Measurements from ENCODE around the gene ATP2C2. TPM values are rescaled to one million over a fixed set of nuclear protein-coding genes. Genes with fewer than 3 reads are reported as not detected.

ATP2C2 gene
- total RNA-seq, 1 donor from 2014 or later, result not detected

- no peak for DNase-seq (ENCODE audit: low spot score in 2 of 2)
- no peak for TF ChIP-seq CTCF (IDR thresholded peaks at IDR 0.05)
- Histone ChIP-seq H3K27ac (no peak overlapping the region), H3K27me3 (no peaks in the 10 kb centered on the region), H3K36me3 (no peaks in the 10 kb centered on the region), H3K4me1 (no peaks in the 10 kb centered on the region), H3K4me3 (no peak overlapping the region), H3K9me3 (no peaks in the 10 kb centered on the region)
- intact Hi-C loops (cut with DNase I), result no loop called here
Observed at GRCh38 chr16:84453061-84453752, 84.9 kb downstream of the ATP2C2 start.

- Histone ChIP-seq H3K36me3 (no peaks in the 10 kb centered on the region), H3K9me3 (no peaks in the 10 kb centered on the region), H3K27ac (no peak overlapping the region), H3K27me3 (no peaks in the 10 kb centered on the region), H3K4me1 (no peaks in the 10 kb centered on the region), H3K4me3 (no peak overlapping the region)
- TF ChIP-seq CTCF (IDR thresholded peaks at IDR 0.05), result no peak
- intact Hi-C loops (cut with DNase I), result no loop called here
- DNase-seq (ENCODE audit: low spot score in 2 of 2), result no peak
Observed at GRCh38 chr16:84454611-84455010, 86.3 kb downstream of the ATP2C2 start.

GRCh38 chr16:84455031-84455430 is 86.7 kb downstream of the ATP2C2 start:
- no peak for TF ChIP-seq CTCF (IDR thresholded peaks at IDR 0.05)
- Histone ChIP-seq H3K27ac (no peak overlapping the region), H3K4me3 (no peak overlapping the region), H3K4me1 (no peaks in the 10 kb centered on the region), H3K9me3 (no peaks in the 10 kb centered on the region), H3K36me3 (no peaks in the 10 kb centered on the region), H3K27me3 (no peaks in the 10 kb centered on the region)
- intact Hi-C loops (cut with DNase I), result no loop called here
- no peak for DNase-seq (ENCODE audit: low spot score in 2 of 2)

GRCh38 chr16:84458606-84459532 is 90.5 kb downstream of the ATP2C2 start:
- Histone ChIP-seq H3K9me3 (no peaks in the 10 kb centered on the region), H3K4me1 (no peaks in the 10 kb centered on the region), H3K27ac (no peak overlapping the region), H3K4me3 (no peak overlapping the region), H3K27me3 (no peaks in the 10 kb centered on the region), H3K36me3 (no peaks in the 10 kb centered on the region)
- no peak for DNase-seq (ENCODE audit: low spot score in 2 of 2)
- intact Hi-C loops (cut with DNase I), result no loop called here
- no peak for TF ChIP-seq CTCF (IDR thresholded peaks at IDR 0.05)

- intact Hi-C loops (cut with DNase I), result no loop called here
- no peaks in the 10 kb centered on the region for H3K9me3 ChIP-seq
- H3K27ac ChIP-seq, result no peak overlapping the region
- no peak overlapping the region for H3K4me3 ChIP-seq
- H3K4me1 ChIP-seq, result no peaks in the 10 kb centered on the region
- TF ChIP-seq CTCF (IDR thresholded peaks at IDR 0.05), result no peak
- no peak for DNase-seq (ENCODE audit: low spot score in 2 of 2)
- no peaks in the 10 kb centered on the region for H3K27me3 ChIP-seq
- no peaks in the 10 kb centered on the region for H3K36me3 ChIP-seq
Observed at GRCh38 chr16:84459533-84459894, 91.2 kb downstream of the ATP2C2 start.

Data from ascending aorta (tissue), 2 donors.